ENCODE results near the gene RBM28. TPM values are rescaled to one million over a fixed set of nuclear protein-coding genes. Genes with fewer than 3 reads are reported as not detected.

The RBM28 gene
- total and polyA plus RNA-seq, 10 of the 15 experiments (the other 5 are each of a cell fraction or from before 2014, with no cell fraction given) = 14.3 to 50.4 (median 32.8) TPM

DNA sequence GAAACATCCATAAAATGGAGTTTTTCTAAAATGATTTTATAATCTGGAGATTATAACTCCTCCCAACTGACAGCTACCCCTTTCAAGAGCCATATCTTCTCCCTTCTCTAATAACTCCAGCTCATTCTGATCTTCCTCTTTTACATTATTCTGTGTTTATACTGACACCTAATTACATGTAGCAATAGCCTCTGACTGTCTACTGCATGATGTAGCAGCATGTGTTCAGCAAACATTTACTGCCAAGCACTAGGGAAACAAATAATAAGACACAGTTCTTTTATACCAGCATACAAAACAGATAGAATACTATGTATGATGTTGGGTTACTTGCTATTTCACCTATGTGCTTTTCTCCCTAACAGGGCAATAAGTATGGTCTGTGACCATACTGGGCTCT lies 20.7 kb downstream of the RBM28 start:
- H3K9ac ChIP-seq (ENCODE audit: control insufficient read depth, insufficient read depth, low read length) = no peak overlapping the region
- ChIA-PET RAD21 (ENCODE audit: unreplicated experiment) (no interaction called here), POLR2A (interaction anchor here (0.8 to 1.1 kb wide), 2 partner anchors 8 to 446 kb away, joined by 3 read pairs; no protein-coding TSS in a partner anchor), SMC1A (ENCODE audit: uncharacterized antibody, unreplicated experiment) (no interaction called here), CTCF (interaction anchor here (0.6 kb wide), 1 partner anchor 105 kb away, joined by 3 read pairs; no protein-coding TSS in a partner anchor)
- peaks cover 6 to 14% of the 10 kb centered on the region in 2 experiments; a peak in 3 of 4 replicates for H3K36me3 ChIP-seq (ENCODE audit: control insufficient read depth in 2 of 2, insufficient read depth in 2 of 2, low read length in 1 of 2)
- H4K20me1 ChIP-seq (ENCODE audit: control insufficient read depth, insufficient read depth) = no peaks in the 10 kb centered on the region
- in situ Hi-C loops (cut with MboI) (no loop called here), intact Hi-C loops (cut with micrococcal nuclease; ENCODE audit: unreplicated experiment) (no loop called here)
- BruUV-seq (replicated peaks) = no TSS peak
- H3K27ac ChIP-seq (ENCODE audit: control insufficient read depth, insufficient read depth) = no peak overlapping the region
- H3K79me2 ChIP-seq (ENCODE audit: control insufficient read depth, insufficient read depth, low read length) = no peaks in the 10 kb centered on the region
- ATAC-seq (no peak), DNase-seq (ENCODE audit: low read depth, low spot score) (no peak), FAIRE-seq (no peak)
- H3K4me1 ChIP-seq (ENCODE audit: control insufficient read depth, insufficient read depth, low read length) = no peaks in the 10 kb centered on the region
- no peak overlapping the region for H3K4me3 ChIP-seq
- H3K27me3 ChIP-seq (replicated peaks in 1 of 2; ENCODE audit: control insufficient read depth in 2 of 2, insufficient read depth in 2 of 2, low read length in 1 of 2) = no peaks in the 10 kb centered on the region
- no peak overlapping the region for H2AFZ ChIP-seq (ENCODE audit: control insufficient read depth, low read depth, low read length)
- TF ChIP-seq NFIC (IDR thresholded peaks at IDR 0.05; ENCODE audit: low read depth, low read length) (no peak), NBN (IDR thresholded peaks at IDR 0.05) (no peak), ZBED1 (IDR thresholded peaks at IDR 0.05; ENCODE audit: borderline replicate concordance) (no peak), NFXL1 (IDR thresholded peaks at IDR 0.05; ENCODE audit: borderline replicate concordance) (no peak), ZNF592 (IDR thresholded peaks at IDR 0.05) (no peak), ZZZ3 (IDR thresholded peaks at IDR 0.05; ENCODE audit: control insufficient read depth, insufficient read length, low read depth) (no peak), CHD2 (IDR thresholded peaks at IDR 0.05; ENCODE audit: borderline replicate concordance, low read depth, low read length) (no peak)
- TF ChIP-seq, protein P1, sequence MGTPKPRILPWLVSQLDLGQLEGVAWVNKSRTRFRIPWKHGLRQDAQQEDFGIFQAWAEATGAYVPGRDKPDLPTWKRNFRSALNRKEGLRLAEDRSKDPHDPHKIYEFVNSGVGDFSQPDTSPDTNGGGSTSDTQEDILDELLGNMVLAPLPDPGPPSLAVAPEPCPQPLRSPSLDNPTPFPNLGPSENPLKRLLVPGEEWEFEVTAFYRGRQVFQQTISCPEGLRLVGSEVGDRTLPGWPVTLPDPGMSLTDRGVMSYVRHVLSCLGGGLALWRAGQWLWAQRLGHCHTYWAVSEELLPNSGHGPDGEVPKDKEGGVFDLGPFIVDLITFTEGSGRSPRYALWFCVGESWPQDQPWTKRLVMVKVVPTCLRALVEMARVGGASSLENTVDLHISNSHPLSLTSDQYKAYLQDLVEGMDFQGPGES (IDR thresholded peaks at IDR 0.05) = no peak
- no peak overlapping the region for H3K4me2 ChIP-seq (ENCODE audit: control insufficient read depth, insufficient read depth)
- H3K9me3 ChIP-seq (replicated peaks; ENCODE audit: control insufficient read depth, insufficient read depth, low read length) = no peaks in the 10 kb centered on the region
